B cell (primary cell): ENCODE results near the gene EGFR. TPM values are rescaled to one million over a fixed set of nuclear protein-coding genes. Genes with fewer than 3 reads are reported as not detected.

Source experiments
- ATAC-seq: fragments of 200-7000 bp; cut with Tn5 transposase; one replicate; pipeline ENCODE4 v1.10.0; 2021; ENCODE audit warnings: low read depth, mild to moderate bottlenecking, moderate number of reproducible peaks, moderate library complexity
- CTCF ChIA-PET: fragments of 350-600 bp; sonication (Branson Sonifier 250); formaldehyde crosslinking; loops from one replicate; lab custom pipeline; 2021; ENCODE audit warnings: antibody characterized with exemption, inconsistent platforms; lab: Charles Lee
- POLR2A ChIA-PET: fragments of 350-600 bp; sonication (Branson Sonifier 250); formaldehyde crosslinking; loops from one replicate; lab custom pipeline; 2021; ENCODE audit warnings: antibody characterized with exemption; lab: Charles Lee
- DNase-seq: peaks from one replicate; pipeline ENCODE4 v3.0.0; 2013
- H2AFZ ChIP-seq: 2 replicates; pipeline ENCODE4 v1.6.1; 2012; ENCODE audit warnings: mild to moderate bottlenecking, low read depth, low read length; ENCODE audit not compliant: insufficient read depth, poor library complexity, severe bottlenecking
- H3K27ac ChIP-seq, 2 donors: 1 replicate in 1 of 2; 2 replicates in 1 of 2; pipeline ENCODE4 v1.5.1; 2012 to 2013; ENCODE audit warnings: low read length in 2 of 2, mild to moderate bottlenecking in 2 of 2, moderate library complexity in 1 of 2
- H3K27me3 ChIP-seq, 4 experiments: fragments of 200-600 bp in 1 of 4; sonication (generic) in 1 of 4; replicated peaks in 1 of 4; 1 replicate in 2 of 4; 2 replicates in 2 of 4; pipeline versions ENCODE4 v1.6.1 to v1.7.0; 2013 to 2016; ENCODE audit warnings: low read length in 3 of 4, mild to moderate bottlenecking in 2 of 4, mixed read lengths in 1 of 4, moderate library complexity in 1 of 4; ENCODE audit not compliant: insufficient read depth in 4 of 4, control insufficient read depth in 3 of 4; ENCODE audit errors: control extremely low read depth in 1 of 4
- H3K36me3 ChIP-seq, 2 experiments: replicated peaks in 1 of 2; 1 replicate in 1 of 2; 2 replicates in 1 of 2; pipeline versions ENCODE4 v1.6.1 to v1.7.1; 2013; ENCODE audit warnings: low read length in 1 of 2; ENCODE audit not compliant: insufficient read depth in 2 of 2, control insufficient read depth in 1 of 2; ENCODE audit errors: control extremely low read depth in 1 of 2, extremely low read depth in 1 of 2
- H3K4me1 ChIP-seq, 2 donors: fragments of 200-600 bp in 1 of 2; sonication (generic) in 1 of 2; 1 replicate in 1 of 2; 2 replicates in 1 of 2; pipeline versions ENCODE4 v1.5.1 to v1.6.1; 2013 to 2017; ENCODE audit warnings: low read length in 2 of 2; ENCODE audit not compliant: control insufficient read depth in 2 of 2, insufficient read depth in 2 of 2
- H3K4me2 ChIP-seq: replicated peaks from 2 replicates; pipeline ENCODE3; 2012; ENCODE audit warnings: mild to moderate bottlenecking, low read depth, low read length; ENCODE audit not compliant: poor library complexity, severe bottlenecking
- H3K4me3 ChIP-seq, 5 experiments: fragments of 200-600 bp in 1 of 5; sonication (generic) in 1 of 5; 1 replicate in 3 of 5; 2 replicates in 2 of 5; pipeline versions ENCODE4 v1.5.1 to v1.7.0; 2011 to 2016; ENCODE audit warnings: low read length in 4 of 5, mild to moderate bottlenecking in 4 of 5, low read depth in 2 of 5, control low read depth in 1 of 5, moderate library complexity in 1 of 5; ENCODE audit not compliant: insufficient read depth in 1 of 5; ENCODE audit errors: control extremely low read depth in 1 of 5, extremely low read depth in 1 of 5
- H3K79me2 ChIP-seq: fragments of 200-600 bp; sonication (generic); one replicate; pipeline ENCODE4 v1.6.0; 2016; ENCODE audit warnings: low read length; ENCODE audit not compliant: control insufficient read depth, insufficient read depth
- H3K9ac ChIP-seq: fragments of 200-600 bp; sonication (generic); 2 replicates; pipeline ENCODE4 v1.6.1; 2017; ENCODE audit warnings: mild to moderate bottlenecking, low read length, moderate library complexity
- H3K9me3 ChIP-seq, 3 donors: one replicate each; pipeline versions ENCODE4 v1.6.1 to v1.7.1; 2013; ENCODE audit warnings: low read length in 2 of 3; ENCODE audit not compliant: control insufficient read depth in 2 of 3, insufficient read depth in 1 of 3; ENCODE audit errors: control extremely low read depth in 1 of 3
- H4K20me1 ChIP-seq: 2 replicates; pipeline ENCODE4 v1.6.0; 2012; ENCODE audit warnings: mild to moderate bottlenecking, low read length; ENCODE audit not compliant: insufficient read depth, control insufficient read depth, poor library complexity, severe bottlenecking
- H3K27ac Mint-ChIP-seq: one replicate; pipeline ENCODE4 v1.8.0; 2021; ENCODE audit warnings: mixed read lengths
- H3K27me3 Mint-ChIP-seq: one replicate; pipeline ENCODE4 v1.8.0; 2021; ENCODE audit warnings: mixed read lengths
- H3K4me1 Mint-ChIP-seq: one replicate; pipeline ENCODE4 v1.8.0; 2021; ENCODE audit warnings: mixed read lengths
- H3K4me3 Mint-ChIP-seq: one replicate; pipeline ENCODE4 v1.8.0; 2021; ENCODE audit warnings: mixed read lengths
- H3K9me3 Mint-ChIP-seq: one replicate; pipeline ENCODE4 v1.8.0; 2022; ENCODE audit warnings: mixed read lengths; ENCODE audit not compliant: insufficient read depth
- EZH2 ChIP-seq: IDR thresholded peaks from 2 replicates; pipeline ENCODE4 v1.6.1; 2012; ENCODE audit warnings: borderline replicate concordance, low read depth, mild to moderate bottlenecking, moderate library complexity, low read length; ENCODE audit not compliant: insufficient read depth, poor library complexity, severe bottlenecking
- WGBS: methylation state at CpG from one replicate; pipeline ENCODE4 v1.1.5; 2013; ENCODE audit warnings: missing lambda C conversion rate; ENCODE audit not compliant: insufficient coverage; 5-methylcytosine and 5-hydroxymethylcytosine counted together
- intact Hi-C: fragments of 100-400 bp; cut with micrococcal nuclease; formaldehyde crosslinking; loops from one replicate; pipeline ENCODE4 v1.10.0; 2022
- polyA plus RNA-seq: library from polyadenylated mRNA; depleted of rRNA; stranded (reverse); fragments of >200 nt; gene quantifications from 2 replicates; pipeline ENCODE4 v1.2.3, GENCODE V29; 2012
- total RNA-seq, 2 donors: library from RNA; stranded (reverse); fragments of 120-200 nt in 1 of 2; gene quantifications; 1 replicate in 1 of 2; 2 replicates in 1 of 2; pipeline versions ENCODE4 v1.2.3 to v1.2.4, GENCODE V29; 2013 to 2022
- TF ChIP-seq, protein P1 (sequence below): fragments of 200-600 bp; IDR thresholded peaks from one replicate; pipeline ENCODE4 v1.8.0; 2022; ENCODE audit warnings: antibody characterized with exemption, mild to moderate bottlenecking

Gene EGFR
- total and polyA plus RNA-seq, 2 donors (not counting 1 experiment from before 2014, with no cell fraction given), result not detected

DNA sequence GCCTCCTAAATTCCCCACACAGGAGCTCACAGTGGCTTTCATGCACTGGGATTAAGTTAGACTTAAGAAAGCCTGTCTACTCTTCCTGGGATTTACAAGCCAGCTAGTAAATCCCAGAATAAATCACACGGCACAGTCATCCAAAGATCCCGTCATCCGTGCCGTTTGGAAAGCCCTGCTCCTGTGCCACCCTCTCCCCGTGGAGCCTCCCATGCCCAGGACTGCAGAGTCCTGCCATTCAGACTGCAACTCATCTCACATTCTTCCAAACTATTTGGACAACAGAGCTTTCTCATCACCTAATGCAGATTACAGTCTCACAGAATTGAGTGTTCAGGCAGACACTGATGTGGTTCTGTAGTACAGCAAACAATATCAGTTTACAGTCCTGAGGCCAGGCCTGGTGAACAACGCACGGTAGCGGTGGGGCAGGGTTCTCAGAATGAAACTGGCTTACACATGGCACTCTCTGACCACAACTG lies 166.5 kb downstream of the EGFR start:
- H3K4me1 ChIP-seq, result no peaks in the 10 kb centered on the region
- H3K79me2 ChIP-seq, result no peaks in the 10 kb centered on the region
- DNase-seq (no peak), ATAC-seq (no peak)
- POLR2A ChIA-PET, result no interaction called here
- H3K4me3 ChIP-seq, result no peak overlapping the region
- H3K9ac ChIP-seq, result no peak overlapping the region
- H3K27me3 ChIP-seq, result no peaks in the 10 kb centered on the region
- intact Hi-C loops, result no loop called here
- WGBS, result 95% methylated on average over 8 of the region's 8 CpGs
- H3K9me3 ChIP-seq, result peaks cover 0 to 4% (median 0%) of the 10 kb centered on the region in 3 donors
- Mint-ChIP-seq H3K27me3 (peaks cover 20% of the 10 kb centered on the region), H3K27ac (no peak overlapping the region), H3K9me3 (no peaks in the 10 kb centered on the region), H3K4me3 (no peak overlapping the region), H3K4me1 (no peaks in the 10 kb centered on the region)
- CTCF ChIA-PET, result no interaction called here
- H3K36me3 ChIP-seq, result no peaks in the 10 kb centered on the region
- H3K4me2 ChIP-seq, result no peak overlapping the region
- H2AFZ ChIP-seq, result no peak overlapping the region
- no peak overlapping the region for H3K27ac ChIP-seq
- no peaks in the 10 kb centered on the region for H4K20me1 ChIP-seq
- TF ChIP-seq, protein P1, sequence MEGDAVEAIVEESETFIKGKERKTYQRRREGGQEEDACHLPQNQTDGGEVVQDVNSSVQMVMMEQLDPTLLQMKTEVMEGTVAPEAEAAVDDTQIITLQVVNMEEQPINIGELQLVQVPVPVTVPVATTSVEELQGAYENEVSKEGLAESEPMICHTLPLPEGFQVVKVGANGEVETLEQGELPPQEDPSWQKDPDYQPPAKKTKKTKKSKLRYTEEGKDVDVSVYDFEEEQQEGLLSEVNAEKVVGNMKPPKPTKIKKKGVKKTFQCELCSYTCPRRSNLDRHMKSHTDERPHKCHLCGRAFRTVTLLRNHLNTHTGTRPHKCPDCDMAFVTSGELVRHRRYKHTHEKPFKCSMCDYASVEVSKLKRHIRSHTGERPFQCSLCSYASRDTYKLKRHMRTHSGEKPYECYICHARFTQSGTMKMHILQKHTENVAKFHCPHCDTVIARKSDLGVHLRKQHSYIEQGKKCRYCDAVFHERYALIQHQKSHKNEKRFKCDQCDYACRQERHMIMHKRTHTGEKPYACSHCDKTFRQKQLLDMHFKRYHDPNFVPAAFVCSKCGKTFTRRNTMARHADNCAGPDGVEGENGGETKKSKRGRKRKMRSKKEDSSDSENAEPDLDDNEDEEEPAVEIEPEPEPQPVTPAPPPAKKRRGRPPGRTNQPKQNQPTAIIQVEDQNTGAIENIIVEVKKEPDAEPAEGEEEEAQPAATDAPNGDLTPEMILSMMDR, result no peak
- no peak for TF ChIP-seq EZH2

DNA sequence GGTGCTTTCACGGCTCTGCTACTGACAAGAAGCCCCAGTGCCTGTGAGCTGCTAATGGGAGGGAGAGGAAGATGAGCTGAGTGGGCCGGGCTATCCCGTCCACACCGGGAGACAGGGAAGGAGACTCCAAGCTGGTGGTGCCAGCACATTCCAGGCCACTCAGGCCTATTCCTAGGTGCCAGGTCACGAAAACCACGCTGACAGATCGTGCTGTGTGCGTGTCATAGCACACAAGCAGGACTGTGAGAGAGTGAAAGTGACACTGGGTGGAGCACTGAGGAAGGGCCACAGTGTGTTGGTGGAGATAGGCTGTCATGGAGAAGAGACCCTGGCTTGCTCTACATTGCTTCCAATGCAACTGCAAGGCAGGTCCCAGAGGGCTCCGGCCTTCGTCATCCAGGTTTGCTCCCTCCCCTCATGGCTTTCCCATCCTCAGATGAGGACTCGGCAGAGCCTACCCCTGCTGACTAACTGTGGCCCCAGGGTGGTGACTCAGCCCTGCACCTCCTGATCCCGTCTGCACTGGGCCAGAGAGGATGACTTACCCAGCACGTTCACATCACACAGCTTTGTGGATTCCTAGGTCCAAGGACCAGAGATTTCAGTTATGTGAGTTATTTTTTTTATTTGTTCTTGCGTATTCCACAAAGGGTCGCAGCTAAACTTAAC lies 167.3 kb downstream of the EGFR start:
- no peak for TF ChIP-seq EZH2
- TF ChIP-seq, protein P1, result no peak
- H3K27ac Mint-ChIP-seq, result no peak overlapping the region
- Histone ChIP-seq H3K27ac (no peak overlapping the region), H3K79me2 (no peaks in the 10 kb centered on the region), H4K20me1 (no peaks in the 10 kb centered on the region), H3K27me3 (no peaks in the 10 kb centered on the region), H3K4me3 (no peak overlapping the region), H3K36me3 (no peaks in the 10 kb centered on the region), H3K9me3 (peaks cover 0 to 4% (median 0%) of the 10 kb centered on the region in 3 donors), H3K4me1 (no peaks in the 10 kb centered on the region), H3K9ac (no peak overlapping the region), H3K4me2 (no peak overlapping the region), H2AFZ (no peak overlapping the region)
- POLR2A ChIA-PET, result no interaction called here
- no peaks in the 10 kb centered on the region for H3K4me1 Mint-ChIP-seq
- ATAC-seq, result no peak
- no peak for DNase-seq
- H3K9me3 Mint-ChIP-seq, result no peaks in the 10 kb centered on the region
- H3K4me3 Mint-ChIP-seq, result no peak overlapping the region
- peaks cover 20% of the 10 kb centered on the region for H3K27me3 Mint-ChIP-seq
- intact Hi-C loops, result no loop called here
- CTCF ChIA-PET, result no interaction called here
- 92% methylated on average over 12 of the region's 15 CpGs for WGBS
